ENCODE results near the gene UBASH3A.

- TF ChIP-seq RAD21 (IDR thresholded peaks at IDR 0.05; ENCODE audit: low read depth) (no peak), CEBPB (IDR thresholded peaks at IDR 0.05) (no peak)
Observed at GRCh38 chr21:42414928-42415769, 11.4 kb downstream of the UBASH3A start.
